ENCODE data around the gene GOLGA6C. TPM values are rescaled to one million over a fixed set of nuclear protein-coding genes. Genes with fewer than 3 reads are reported as not detected.

Gene GOLGA6C
- total and polyA plus RNA-seq, 9 of the 15 experiments (the other 6 are each of a cell fraction or from before 2014, with no cell fraction given): not detected

DNA sequence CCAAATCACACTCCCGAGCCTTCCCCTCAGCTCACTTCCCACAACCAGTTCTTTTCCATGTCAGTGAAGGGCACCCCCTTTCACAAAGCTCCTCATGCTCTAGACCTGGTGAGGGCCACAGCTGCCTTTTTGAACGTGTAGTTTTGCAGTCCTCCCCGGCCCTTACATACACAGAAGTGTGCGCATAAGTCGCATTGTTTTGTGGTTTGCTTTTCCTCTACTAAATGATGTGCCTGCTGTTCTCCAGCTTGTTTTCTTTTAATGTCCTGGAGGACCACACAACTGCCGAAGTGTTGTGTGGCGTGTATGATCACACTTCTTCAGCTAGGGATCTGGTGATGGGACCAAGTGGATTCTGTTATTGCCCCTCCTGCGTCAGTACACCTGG lies 48.9 kb upstream of the GOLGA6C start (continued):
- TF ChIP-seq, protein P1, sequence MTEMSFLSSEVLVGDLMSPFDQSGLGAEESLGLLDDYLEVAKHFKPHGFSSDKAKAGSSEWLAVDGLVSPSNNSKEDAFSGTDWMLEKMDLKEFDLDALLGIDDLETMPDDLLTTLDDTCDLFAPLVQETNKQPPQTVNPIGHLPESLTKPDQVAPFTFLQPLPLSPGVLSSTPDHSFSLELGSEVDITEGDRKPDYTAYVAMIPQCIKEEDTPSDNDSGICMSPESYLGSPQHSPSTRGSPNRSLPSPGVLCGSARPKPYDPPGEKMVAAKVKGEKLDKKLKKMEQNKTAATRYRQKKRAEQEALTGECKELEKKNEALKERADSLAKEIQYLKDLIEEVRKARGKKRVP (CRISPR knock-in tag; IDR thresholded peaks at IDR 0.05): no peak
- TF ChIP-seq ZNF445 (CRISPR knock-in tag; IDR thresholded peaks at IDR 0.05; ENCODE audit: low read depth): no peak
- TF ChIP-seq, protein P2, sequence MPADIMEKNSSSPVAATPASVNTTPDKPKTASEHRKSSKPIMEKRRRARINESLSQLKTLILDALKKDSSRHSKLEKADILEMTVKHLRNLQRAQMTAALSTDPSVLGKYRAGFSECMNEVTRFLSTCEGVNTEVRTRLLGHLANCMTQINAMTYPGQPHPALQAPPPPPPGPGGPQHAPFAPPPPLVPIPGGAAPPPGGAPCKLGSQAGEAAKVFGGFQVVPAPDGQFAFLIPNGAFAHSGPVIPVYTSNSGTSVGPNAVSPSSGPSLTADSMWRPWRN (IDR thresholded peaks at IDR 0.05; ENCODE audit: low read depth): no peak

DNA sequence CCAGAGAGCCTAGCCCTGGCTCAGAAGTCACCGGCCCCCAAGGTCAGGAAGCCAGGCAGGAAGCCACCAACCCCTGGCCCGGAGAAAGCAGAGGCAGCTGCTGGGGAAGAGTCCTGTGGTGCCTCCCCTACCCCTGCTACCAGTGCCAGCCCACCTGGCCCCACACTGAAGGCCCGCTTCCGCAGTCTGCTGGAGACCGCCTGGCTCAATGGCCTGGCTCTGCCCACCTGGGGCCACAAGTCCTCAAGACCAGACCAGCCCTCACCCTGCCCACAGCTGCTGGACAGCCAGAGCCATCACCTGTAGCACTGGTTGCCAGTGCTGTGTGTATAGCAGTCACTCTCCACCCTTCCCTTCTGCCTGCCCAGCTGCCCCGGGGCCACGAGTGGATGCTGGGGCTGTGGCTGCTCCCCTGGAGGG lies 47.3 kb upstream of the GOLGA6C start:
- intact Hi-C loops (cut with micrococcal nuclease): no loop called here
- no peak for ATAC-seq

More for the DNA sequence above, 47.3 kb upstream of the GOLGA6C start:
- FAIRE-seq: no peak
- H3K9ac ChIP-seq (ENCODE audit: insufficient read depth in 1 of 2, low read depth in 2 of 2, low read length in 2 of 2): 0 out of 4 replicates have a peak overlapping the region, but pooled peaks of 1 of the 2 experiments have one; percentile 5
- no peaks in the 10 kb centered on the region for H3K9me3 ChIP-seq (replicated peaks; ENCODE audit: control insufficient read depth, insufficient read depth, low read depth, low read length)
- POLR2A ChIA-PET: interaction anchor here (0.6 to 1.1 kb wide), 3 partner anchors 9 to 254 kb away, joined by 3 to 6 read pairs (median 4); partner anchors contain the start of gene RPP25
- CTCF ChIA-PET (ENCODE audit: low intra/inter-chr PET ratio): no interaction called here
- in situ Hi-C loops (cut with MboI): no loop called here
- H3K36me3 ChIP-seq (ENCODE audit: control insufficient read depth, insufficient read depth, low read length): peaks cover 71% of the 10 kb centered on the region; the same call in 2 of the 3 replicates
- WGBS (ENCODE audit: insufficient coverage, low coverage, missing lambda C conversion rate): 92% methylated on average over 7 of the region's 7 CpGs
- H3K9me1 ChIP-seq (ENCODE audit: control insufficient read depth, insufficient read depth, low read length): peaks cover 14% of the 10 kb centered on the region
- H3K4me3 ChIP-seq: no peak overlapping the region
- H3K27ac ChIP-seq (ENCODE audit: extremely low read depth, low read depth, low read length): no peak overlapping the region
- H3K79me2 ChIP-seq (ENCODE audit: control insufficient read depth, insufficient read depth, low read length): peaks cover 43% of the 10 kb centered on the region
- DNase-seq (ENCODE audit: extremely low read depth in 1 of 4, low spot score in 3 of 4): no peak
- H3K27me3 ChIP-seq (ENCODE audit: control insufficient read depth in 2 of 2, insufficient read depth in 2 of 2, low read length in 2 of 2): no peaks in the 10 kb centered on the region
- no peak for TF ChIP-seq ZNF324 (CRISPR knock-in tag; IDR thresholded peaks at IDR 0.05)
- TF ChIP-seq POLR2H (tag; IDR thresholded peaks at IDR 0.05; ENCODE audit: low read depth): no peak
- peak; percentile 41 for TF ChIP-seq POLR2G (IDR thresholded peaks at IDR 0.05; ENCODE audit: low read depth, low read length)
- TF ChIP-seq SRSF7 (optimal IDR thresholded peaks at IDR 0.05; ENCODE audit: low read depth, low read length): no peak
- TF ChIP-seq RBFOX2 (IDR thresholded peaks at IDR 0.05; ENCODE audit: low read depth, low read length): 0 out of 2 replicates have a peak, but pooled peaks have one; percentile 26
- TF ChIP-seq ZNF274 (IDR thresholded peaks at IDR 0.05; ENCODE audit: borderline replicate concordance, low read depth, low read length): no peak
- no peak for TF ChIP-seq ZSCAN29 (IDR thresholded peaks at IDR 0.05)
- peaks cover 0 to 23% of the 10 kb centered on the region in 2 experiments; a peak in 1 of 5 replicates for H3K4me1 ChIP-seq (replicated peaks in 1 of 2; ENCODE audit: control insufficient read depth in 2 of 2, insufficient read depth in 2 of 2, low read length in 2 of 2)
- no peak overlapping the region for H2AFZ ChIP-seq (ENCODE audit: low read depth, low read length)
- H4K20me1 ChIP-seq (replicated peaks; ENCODE audit: control insufficient read depth, insufficient read depth, low read length): peaks cover 80% of the 10 kb centered on the region
- H3K4me2 ChIP-seq (ENCODE audit: insufficient read depth, low read length): no peak overlapping the region
- BruUV-seq (replicated peaks): no TSS peak
